Nephron progenitor cell (in vitro differentiated cells): ENCODE data around the gene SERHL2.
"Not testable (repeated sequence)": the region's sequence is repeated elsewhere in the genome, so short reads cannot be mapped to it uniquely, and the experiment has no call there.

Experiments
- DNase-seq: peaks from one replicate; pipeline ENCODE4 v3.0.0; 2021
- H3K27ac Mint-ChIP-seq: 2 replicates; pipeline ENCODE4 v1.8.0; 2021; ENCODE audit warnings: mild to moderate bottlenecking, moderate library complexity, mixed read lengths
- H3K27me3 Mint-ChIP-seq: 2 replicates; pipeline ENCODE4 v1.8.0; 2021; ENCODE audit warnings: mild to moderate bottlenecking, low read depth, mixed read lengths; ENCODE audit not compliant: poor library complexity
- H3K36me3 Mint-ChIP-seq: 2 replicates; pipeline ENCODE4 v1.8.0; 2021; ENCODE audit warnings: low read depth, mixed read lengths
- H3K4me1 Mint-ChIP-seq: 2 replicates; pipeline ENCODE4 v1.8.0; 2021; ENCODE audit warnings: mixed read lengths
- H3K4me3 Mint-ChIP-seq: 2 replicates; pipeline ENCODE4 v1.8.0; 2021; ENCODE audit warnings: mild to moderate bottlenecking, moderate library complexity, mixed read lengths
- H3K9me3 Mint-ChIP-seq: 2 replicates; pipeline ENCODE4 v1.8.0; 2021; ENCODE audit warnings: mild to moderate bottlenecking, moderate library complexity, mixed read lengths
- CTCF ChIP-seq: fragments of 200-600 bp; sonication (generic); IDR thresholded peaks from 2 replicates; pipeline ENCODE4 v1.5.0; 2021; ENCODE audit warnings: antibody characterized with exemption

Gene SERHL2

GRCh38 chr22:42614312-42615091, 60.7 kb downstream of the SERHL2 start, which contains the start of gene POLDIP3:
POLDIP3 (minus strand) TSS chr22:42614883; CDS start chr22:42614857, 26 bp downstream.
- Mint-ChIP-seq H3K4me1 (peaks cover 71% of the 10 kb centered on the region), H3K36me3 (peaks cover 37% of the 10 kb centered on the region), H3K9me3 (peaks cover 3% of the 10 kb centered on the region), H3K27me3 (peaks cover 7% of the 10 kb centered on the region), H3K4me3 (peak within 1 kb of the TSS; percentile 99), H3K27ac (peak within 1 kb of the TSS; percentile 100)
- peak; percentile 99 for DNase-seq
- TF ChIP-seq CTCF: no peak

- peaks cover 7% of the 10 kb centered on the region for H3K27me3 Mint-ChIP-seq
- H3K36me3 Mint-ChIP-seq: peaks cover 29% of the 10 kb centered on the region
- peaks cover 68% of the 10 kb centered on the region for H3K4me1 Mint-ChIP-seq
- TF ChIP-seq CTCF: no peak
- H3K27ac Mint-ChIP-seq: peak overlapping the region; percentile 100
- peaks cover under 1% of the 10 kb centered on the region for H3K9me3 Mint-ChIP-seq
- peak; percentile 78 for DNase-seq
- H3K4me3 Mint-ChIP-seq: peak overlapping the region; percentile 95
Measured at GRCh38 chr22:42615092-42615859, 61.5 kb downstream of the SERHL2 start.

- Mint-ChIP-seq H3K4me3 (peak overlapping the region; percentile 95), H3K4me1 (peaks cover 67% of the 10 kb centered on the region)
Measured at GRCh38 chr22:42615860-42616175, 62.1 kb downstream of the SERHL2 start.

GRCh38 chr22:42617155-42617983, 63.6 kb downstream of the SERHL2 start:
- peak overlapping the region; percentile 65 for H3K27ac Mint-ChIP-seq
- H3K36me3 Mint-ChIP-seq: peaks cover 15% of the 10 kb centered on the region
- H3K4me3 Mint-ChIP-seq: peak overlapping the region; percentile 26
- no peaks in the 10 kb centered on the region for H3K9me3 Mint-ChIP-seq
- peaks cover 69% of the 10 kb centered on the region for H3K4me1 Mint-ChIP-seq
- TF ChIP-seq CTCF: no peak
- H3K27me3 Mint-ChIP-seq: peaks cover 7% of the 10 kb centered on the region
- DNase-seq: no peak

More at GRCh38 chr22:42615860-42616175, 62.1 kb downstream of the SERHL2 start:
- peak overlapping the region; percentile 100 for H3K27ac Mint-ChIP-seq
- H3K27me3 Mint-ChIP-seq, H3K9me3 Mint-ChIP-seq, DNase-seq: not testable (repeated sequence)
- peaks cover 24% of the 10 kb centered on the region for H3K36me3 Mint-ChIP-seq

GRCh38 chr22:42619261-42620063, 65.7 kb downstream of the SERHL2 start:
- Mint-ChIP-seq H3K4me1 (peaks cover 62% of the 10 kb centered on the region), H3K36me3 (peaks cover 15% of the 10 kb centered on the region), H3K27ac (no peak overlapping the region), H3K9me3 (no peaks in the 10 kb centered on the region), H3K27me3 (peaks cover 7% of the 10 kb centered on the region), H3K4me3 (no peak overlapping the region)
- DNase-seq: no peak
- TF ChIP-seq CTCF: no peak
